K562 (cell line): Measurements from ENCODE around the gene CISTR. TPM values are rescaled to one million over a fixed set of nuclear protein-coding genes. Genes with fewer than 3 reads are reported as not detected.

Experiments used
- ATAC-seq: fragments of 200-7000 bp; cut with Tn5 transposase; 3 replicates; pipeline ENCODE4 v1.9.1; 2020; ENCODE audit warnings: moderate library complexity
- BruUV-seq: library from RNA; stranded (reverse); fragments of 400-500 nt; replicated peaks from 2 replicates; lab custom pipeline; 2021; lab: Mats Ljungman, UMichigan
- CTCF ChIA-PET: fragments of 300-600 bp; formaldehyde crosslinking; extraction: SDS; loops from one replicate; lab custom pipeline; 2021; ENCODE audit warnings: low intra/inter-chr PET ratio; lab: Yijun Ruan, JAX
- POLR2A ChIA-PET: fragments of 300-600, 350-650 bp; sonication (Branson Sonifier 250); formaldehyde crosslinking; extraction: SDS; loops from one replicate; lab custom pipeline; 2021; ENCODE audit warnings: antibody characterized with exemption, inconsistent platforms; lab: Yijun Ruan, JAX
- DNase-seq, 4 experiments: peaks; one replicate each; pipeline versions ENCODE4 v3.0.0 to v3.0.0-alpha.2; 2011 to 2018; ENCODE audit warnings: low spot score in 3 of 4, mixed read lengths in 3 of 4; ENCODE audit errors: extremely low read depth in 1 of 4
- FAIRE-seq: peaks from 2 replicates; lab custom pipeline; 2011; peaks lifted over from hg19 to GRCh38; lab: Jason Lieb, UNC
- H2AFZ ChIP-seq: 2 replicates; pipeline ENCODE4 v1.6.0; 2011; ENCODE audit warnings: low read depth, low read length, control low read depth, inconsistent platforms
- H3K27ac ChIP-seq: fragments of 200-600 bp; 3 replicates; pipeline ENCODE4 v1.8.0; 2011; ENCODE audit warnings: low read depth, mild to moderate bottlenecking, control low read depth, inconsistent platforms, low read length, moderate library complexity, mixed read lengths; ENCODE audit errors: extremely low read depth
- H3K27me3 ChIP-seq, 2 experiments: fragments of 300-600 bp in 1 of 2; 2 replicates in 1 of 2; 3 replicates in 1 of 2; pipeline versions ENCODE4 v1.6.0 to v1.8.0; 2011; ENCODE audit warnings: inconsistent platforms in 2 of 2, low read length in 2 of 2, mild to moderate bottlenecking in 1 of 2, mixed read lengths in 1 of 2, moderate library complexity in 1 of 2; ENCODE audit not compliant: control insufficient read depth in 2 of 2, insufficient read depth in 2 of 2
- H3K36me3 ChIP-seq: fragments of 300-600 bp; 3 replicates; pipeline ENCODE4 v1.8.0; 2011; ENCODE audit warnings: mild to moderate bottlenecking, low read length, inconsistent platforms; ENCODE audit not compliant: control insufficient read depth, insufficient read depth
- H3K4me1 ChIP-seq, 2 experiments: fragments of 200-600 bp in 1 of 2; replicated peaks in 1 of 2; 2 replicates in 1 of 2; 3 replicates in 1 of 2; pipeline versions ENCODE4 v1.5.1 to v1.8.0; 2011; ENCODE audit warnings: inconsistent platforms in 2 of 2, low read length in 2 of 2, mild to moderate bottlenecking in 1 of 2, mixed read lengths in 1 of 2, moderate library complexity in 1 of 2; ENCODE audit not compliant: control insufficient read depth in 2 of 2, insufficient read depth in 2 of 2
- H3K4me2 ChIP-seq: 2 replicates; pipeline ENCODE4 v1.6.1; 2011; ENCODE audit warnings: low read length, control low read depth, inconsistent platforms, mixed read lengths; ENCODE audit not compliant: insufficient read depth
- H3K4me3 ChIP-seq: fragments of 200-600 bp; sonication (generic), shearing (Covaris generic); 2 replicates; pipeline ENCODE4 v1.5.1; 2016; ENCODE audit warnings: control low read depth, inconsistent platforms
- H3K79me2 ChIP-seq: fragments of 200-600 bp; 3 replicates; pipeline ENCODE4 v1.8.0; 2011; ENCODE audit warnings: low read length, inconsistent platforms; ENCODE audit not compliant: control insufficient read depth, insufficient read depth
- H3K9ac ChIP-seq, 2 experiments: 2 replicates each; pipeline versions ENCODE4 v1.6.0 to v1.6.1; 2011; ENCODE audit warnings: low read depth in 2 of 2, low read length in 2 of 2, control low read depth in 1 of 2, inconsistent platforms in 1 of 2, mild to moderate bottlenecking in 1 of 2, mixed read lengths in 1 of 2; ENCODE audit not compliant: insufficient read depth in 1 of 2
- H3K9me1 ChIP-seq: one replicate; pipeline ENCODE4 v1.6.0; 2011; ENCODE audit warnings: inconsistent platforms, mild to moderate bottlenecking, low read length, moderate library complexity; ENCODE audit not compliant: control insufficient read depth, insufficient read depth
- H3K9me3 ChIP-seq: replicated peaks from 2 replicates; pipeline ENCODE4 v1.5.1; 2011; ENCODE audit warnings: low read depth, low read length, inconsistent platforms; ENCODE audit not compliant: control insufficient read depth, insufficient read depth
- H4K20me1 ChIP-seq: replicated peaks from 2 replicates; pipeline ENCODE4 v1.6.1; 2011; ENCODE audit warnings: low read length, inconsistent platforms, mixed read lengths; ENCODE audit not compliant: control insufficient read depth, insufficient read depth
- EZH2 ChIP-seq: IDR thresholded peaks from 2 replicates; pipeline ENCODE4 v1.6.1; 2012; ENCODE audit warnings: low read depth, mild to moderate bottlenecking, inconsistent platforms, low read length, borderline replicate concordance
- HDAC2 ChIP-seq: fragments of 450-650 bp; IDR thresholded peaks from 2 replicates; pipeline ENCODE4 v1.6.1; 2016; ENCODE audit warnings: mild to moderate bottlenecking
- PURB ChIP-seq: sonication (generic); formaldehyde crosslinking; IDR thresholded peaks from 2 replicates; pipeline ENCODE4 v1.9.0; 2021; ENCODE audit warnings: low read depth, mild to moderate bottlenecking, missing genetic modification reagents
- RFX1 ChIP-seq: fragments of 450-650 bp; IDR thresholded peaks from 2 replicates; pipeline ENCODE4 v1.6.1; 2016; ENCODE audit warnings: mild to moderate bottlenecking, moderate library complexity
- SAP30 ChIP-seq: fragments of 200-600 bp; sonication (generic); IDR thresholded peaks from 2 replicates; pipeline ENCODE4 v1.6.1; 2012; ENCODE audit warnings: borderline replicate concordance, low read depth, mild to moderate bottlenecking, moderate library complexity, low read length, control low read depth, inconsistent platforms; ENCODE audit not compliant: insufficient read depth, poor library complexity, severe bottlenecking
- ZNF146 ChIP-seq: IDR thresholded peaks from one replicate; pipeline ENCODE4 v1.6.1; 2018; ENCODE audit warnings: missing compliant biosample characterization; ENCODE audit not compliant: unreplicated experiment
- ZNF512 ChIP-seq: IDR thresholded peaks from 2 replicates; pipeline ENCODE4 v1.6.1; 2016; ENCODE audit warnings: missing genetic modification characterization, missing compliant biosample characterization
- WGBS: fragments of 100-300 bp; shearing (Covaris generic); methylation state at CpG from one replicate; pipeline ENCODE4 v1.1.6; 2016; ENCODE audit warnings: low coverage, mixed read lengths; ENCODE audit not compliant: insufficient coverage; ENCODE audit errors: missing lambda C conversion rate; 5-methylcytosine and 5-hydroxymethylcytosine counted together
- in situ Hi-C: fragments of 300-500 bp; cut with MboI; formaldehyde crosslinking; loops from 4 replicates; pipeline ENCODE4 v1.15.0; 2018; ENCODE audit warnings: inconsistent platforms, mixed read lengths
- intact Hi-C: fragments of 100-400 bp; cut with micrococcal nuclease; formaldehyde crosslinking; loops from 2 replicates; pipeline ENCODE4 v1.14.2; 2022
- polyA plus RNA-seq, 8 experiments: library from polyadenylated mRNA; depleted of rRNA in 4 of 8; stranded (reverse) in 5 of 8; unstranded in 3 of 8; fragments of >200 nt; fragmentation: Nextera tagmentation in 2 of 8; fragmentation: Illumina TruSeq in 1 of 8; extraction: Ambion mirVana in 2 of 8; extraction: Trizol in 1 of 8; gene quantifications; 2 replicates each; pipeline versions ENCODE4 v1.2.1 to v1.2.3, GENCODE V29; 2011 to 2014; ENCODE audit warnings: inconsistent platforms in 1 of 8, missing spikeins in 1 of 8
- total RNA-seq, 7 experiments: library from RNA; depleted of rRNA in 6 of 7; stranded (reverse); fragments of >200 nt in 6 of 7; fragmentation: Illumina TruSeq in 2 of 7; extraction: Trizol in 2 of 7; gene quantifications; 2 replicates each; pipeline versions ENCODE4 v1.2.1 to v1.2.3, GENCODE V29; 2011 to 2021; ENCODE audit warnings: low replicate concordance in 1 of 7
- TF ChIP-seq, protein P1 (sequence below), 2 experiments: fragments of 450-650 bp in 1 of 2; IDR thresholded peaks; 2 replicates each; pipeline ENCODE4 v1.6.1; 2011 to 2017; ENCODE audit warnings: low read depth in 2 of 2, antibody characterized with exemption in 1 of 2, borderline replicate concordance in 1 of 2, low read length in 1 of 2, mild to moderate bottlenecking in 1 of 2, mixed read lengths in 1 of 2; ENCODE audit not compliant: control insufficient read depth in 1 of 2

CISTR gene
- total and polyA plus RNA-seq, 9 of the 15 experiments (the other 6 are each of a cell fraction or from before 2014, with no cell fraction given) = not detected

DNA sequence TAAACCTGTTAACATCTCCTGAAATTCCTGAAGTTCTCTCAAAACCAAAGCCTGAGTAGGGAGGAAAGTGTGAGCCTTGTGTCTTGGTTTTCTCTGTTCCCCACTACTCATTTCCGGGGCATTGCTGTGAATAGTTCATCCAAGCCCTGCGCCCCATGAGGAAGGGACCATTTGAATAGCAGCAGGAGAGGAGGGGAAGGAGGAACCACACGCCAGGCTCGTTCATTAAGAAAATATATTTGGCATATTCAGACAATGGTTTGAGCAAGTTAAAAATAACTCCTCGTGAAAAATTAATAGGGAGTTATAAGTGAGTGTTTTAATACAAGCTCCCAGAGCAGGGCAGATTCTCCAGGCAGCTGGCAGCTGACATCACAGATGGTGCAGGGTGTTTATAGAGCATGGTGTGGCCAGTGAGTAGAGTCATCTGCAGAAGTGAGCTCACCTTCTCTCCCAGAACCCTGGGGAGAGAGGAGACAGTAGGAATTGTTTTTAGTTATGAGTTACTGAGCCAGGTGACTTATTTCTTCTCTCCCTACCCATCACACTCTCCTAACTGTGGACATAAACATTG is 29.5 kb upstream of the CISTR start:
- 2% methylated on average over 5 of the region's 5 CpGs for WGBS
- in situ Hi-C loops (no loop called here), intact Hi-C loops (no loop called here)
- Histone ChIP-seq H3K9me3 (no peaks in the 10 kb centered on the region), H3K27ac (no peak overlapping the region), H3K79me2 (no peaks in the 10 kb centered on the region), H3K27me3 (peaks cover 10 to 15% of the 10 kb centered on the region in 2 experiments; a peak in 2 of 5 replicates), H2AFZ (no peak overlapping the region), H3K4me3 (no peak overlapping the region), H3K9me1 (no peaks in the 10 kb centered on the region), H4K20me1 (no peaks in the 10 kb centered on the region), H3K4me1 (no peaks in the 10 kb centered on the region), H3K36me3 (no peaks in the 10 kb centered on the region), H3K4me2 (no peak overlapping the region), H3K9ac (no peak overlapping the region)
- no peak for DNase-seq
- POLR2A ChIA-PET = interaction anchor here (0.7 kb wide), 1 partner anchor 653 kb away, joined by 3 read pairs; no protein-coding TSS in a partner anchor
- CTCF ChIA-PET = no interaction called here
- BruUV-seq = no TSS peak
- no peak for ATAC-seq
- FAIRE-seq = no peak
- TF ChIP-seq ZNF512 (tag) = no peak
- no peak for TF ChIP-seq SAP30
- TF ChIP-seq EZH2 = no peak
- no peak for TF ChIP-seq PURB (CRISPR knock-in tag)
- no peak for TF ChIP-seq RFX1
- TF ChIP-seq, protein P1, sequence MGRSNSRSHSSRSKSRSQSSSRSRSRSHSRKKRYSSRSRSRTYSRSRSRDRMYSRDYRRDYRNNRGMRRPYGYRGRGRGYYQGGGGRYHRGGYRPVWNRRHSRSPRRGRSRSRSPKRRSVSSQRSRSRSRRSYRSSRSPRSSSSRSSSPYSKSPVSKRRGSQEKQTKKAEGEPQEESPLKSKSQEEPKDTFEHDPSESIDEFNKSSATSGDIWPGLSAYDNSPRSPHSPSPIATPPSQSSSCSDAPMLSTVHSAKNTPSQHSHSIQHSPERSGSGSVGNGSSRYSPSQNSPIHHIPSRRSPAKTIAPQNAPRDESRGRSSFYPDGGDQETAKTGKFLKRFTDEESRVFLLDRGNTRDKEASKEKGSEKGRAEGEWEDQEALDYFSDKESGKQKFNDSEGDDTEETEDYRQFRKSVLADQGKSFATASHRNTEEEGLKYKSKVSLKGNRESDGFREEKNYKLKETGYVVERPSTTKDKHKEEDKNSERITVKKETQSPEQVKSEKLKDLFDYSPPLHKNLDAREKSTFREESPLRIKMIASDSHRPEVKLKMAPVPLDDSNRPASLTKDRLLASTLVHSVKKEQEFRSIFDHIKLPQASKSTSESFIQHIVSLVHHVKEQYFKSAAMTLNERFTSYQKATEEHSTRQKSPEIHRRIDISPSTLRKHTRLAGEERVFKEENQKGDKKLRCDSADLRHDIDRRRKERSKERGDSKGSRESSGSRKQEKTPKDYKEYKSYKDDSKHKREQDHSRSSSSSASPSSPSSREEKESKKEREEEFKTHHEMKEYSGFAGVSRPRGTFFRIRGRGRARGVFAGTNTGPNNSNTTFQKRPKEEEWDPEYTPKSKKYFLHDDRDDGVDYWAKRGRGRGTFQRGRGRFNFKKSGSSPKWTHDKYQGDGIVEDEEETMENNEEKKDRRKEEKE (IDR thresholded peaks at IDR 0.05; ENCODE audit: borderline replicate concordance in 1 of 2, control insufficient read depth in 1 of 2, low read depth in 2 of 2, low read length in 1 of 2) = no peak
- no peak for TF ChIP-seq ZNF146 (CRISPR knock-in tag)
- TF ChIP-seq HDAC2 = no peak
